Right atrium auricular region (tissue), 2 donors: ENCODE results near the gene DNAAF1. TPM values are rescaled to one million over a fixed set of nuclear protein-coding genes. Genes with fewer than 3 reads are reported as not detected.

ENCODE experiments used
- DNase-seq: peaks from one replicate; pipeline ENCODE4 v3.0.0-alpha.2; 2019; ENCODE audit warnings: low spot score
- H3K27ac ChIP-seq, 2 donors: fragments of 200-600 bp; sonication (generic); 1 replicate in 1 of 2; 2 replicates in 1 of 2; pipeline ENCODE4 v1.5.1; 2016 to 2019
- H3K27me3 ChIP-seq, 2 donors: fragments of 200-600 bp; sonication (generic); one replicate each; pipeline versions ENCODE4 v1.5.1 to v1.6.0; 2017 to 2019
- H3K36me3 ChIP-seq: fragments of 200-600 bp; sonication (generic); one replicate; pipeline ENCODE4 v1.5.1; 2016
- H3K4me1 ChIP-seq, 2 donors: fragments of 200-600 bp; sonication (generic); one replicate each; pipeline versions ENCODE4 v1.5.1 to v1.6.0; 2017 to 2019
- H3K4me3 ChIP-seq, 2 donors: fragments of 200-600 bp; sonication (generic); 1 replicate in 1 of 2; 2 replicates in 1 of 2; pipeline ENCODE4 v1.5.1; 2017 to 2019; ENCODE audit warnings: mild to moderate bottlenecking in 1 of 2, moderate library complexity in 1 of 2
- H3K9me3 ChIP-seq, 2 donors: fragments of 200-600 bp; sonication (generic); one replicate each; pipeline ENCODE4 v1.5.1; 2019
- total RNA-seq, 2 donors: library from RNA; depleted of rRNA; stranded (reverse); fragments of >200 nt; gene quantifications; one replicate each; pipeline ENCODE4 v1.1.0, GENCODE V29; 2016
- TF ChIP-seq, protein P1 (sequence below), 2 donors: fragments of 200-600 bp; sonication (generic); IDR thresholded peaks; one replicate each; pipeline ENCODE4 v1.5.1; 2019; ENCODE audit warnings: antibody characterized with exemption in 2 of 2

DNAAF1 gene
- total RNA-seq, 2 donors from 2014 or later = 1.8 TPM; not detected in 1

DNA sequence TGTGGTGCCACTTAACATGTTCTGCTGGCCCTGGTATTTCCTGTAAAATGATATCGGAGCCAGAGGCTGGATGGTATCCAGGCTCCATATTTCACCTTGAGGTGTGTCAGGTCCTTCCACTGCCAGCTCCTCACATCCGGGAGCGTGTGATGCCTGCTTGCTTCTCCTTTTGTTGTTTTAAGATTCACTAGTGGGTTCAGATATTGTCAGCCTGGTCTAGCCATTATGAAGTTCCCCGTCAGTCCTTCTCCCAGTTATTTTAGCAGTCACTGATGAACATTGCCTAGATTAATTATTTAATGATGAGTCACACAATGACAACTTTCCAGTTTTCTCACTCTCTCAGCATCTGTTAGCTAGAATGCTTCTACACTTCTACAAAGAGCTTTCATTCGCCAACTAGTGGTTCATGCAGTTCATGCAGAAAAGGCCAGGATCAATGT lies 11.3 kb downstream of the DNAAF1 start:
- DNase-seq = no peak
- peak overlapping the region in 1 of 2 donors; percentile 73 for H3K27ac ChIP-seq
- no peaks in the 10 kb centered on the region for H3K4me1 ChIP-seq
- TF ChIP-seq, protein P1, sequence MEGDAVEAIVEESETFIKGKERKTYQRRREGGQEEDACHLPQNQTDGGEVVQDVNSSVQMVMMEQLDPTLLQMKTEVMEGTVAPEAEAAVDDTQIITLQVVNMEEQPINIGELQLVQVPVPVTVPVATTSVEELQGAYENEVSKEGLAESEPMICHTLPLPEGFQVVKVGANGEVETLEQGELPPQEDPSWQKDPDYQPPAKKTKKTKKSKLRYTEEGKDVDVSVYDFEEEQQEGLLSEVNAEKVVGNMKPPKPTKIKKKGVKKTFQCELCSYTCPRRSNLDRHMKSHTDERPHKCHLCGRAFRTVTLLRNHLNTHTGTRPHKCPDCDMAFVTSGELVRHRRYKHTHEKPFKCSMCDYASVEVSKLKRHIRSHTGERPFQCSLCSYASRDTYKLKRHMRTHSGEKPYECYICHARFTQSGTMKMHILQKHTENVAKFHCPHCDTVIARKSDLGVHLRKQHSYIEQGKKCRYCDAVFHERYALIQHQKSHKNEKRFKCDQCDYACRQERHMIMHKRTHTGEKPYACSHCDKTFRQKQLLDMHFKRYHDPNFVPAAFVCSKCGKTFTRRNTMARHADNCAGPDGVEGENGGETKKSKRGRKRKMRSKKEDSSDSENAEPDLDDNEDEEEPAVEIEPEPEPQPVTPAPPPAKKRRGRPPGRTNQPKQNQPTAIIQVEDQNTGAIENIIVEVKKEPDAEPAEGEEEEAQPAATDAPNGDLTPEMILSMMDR (IDR thresholded peaks at IDR 0.05) = peak in 1 of 2 donors; percentile 25
- H3K36me3 ChIP-seq = no peaks in the 10 kb centered on the region
- no peaks in the 10 kb centered on the region for H3K9me3 ChIP-seq
- H3K27me3 ChIP-seq = no peaks in the 10 kb centered on the region
- H3K4me3 ChIP-seq = no peak overlapping the region

DNA sequence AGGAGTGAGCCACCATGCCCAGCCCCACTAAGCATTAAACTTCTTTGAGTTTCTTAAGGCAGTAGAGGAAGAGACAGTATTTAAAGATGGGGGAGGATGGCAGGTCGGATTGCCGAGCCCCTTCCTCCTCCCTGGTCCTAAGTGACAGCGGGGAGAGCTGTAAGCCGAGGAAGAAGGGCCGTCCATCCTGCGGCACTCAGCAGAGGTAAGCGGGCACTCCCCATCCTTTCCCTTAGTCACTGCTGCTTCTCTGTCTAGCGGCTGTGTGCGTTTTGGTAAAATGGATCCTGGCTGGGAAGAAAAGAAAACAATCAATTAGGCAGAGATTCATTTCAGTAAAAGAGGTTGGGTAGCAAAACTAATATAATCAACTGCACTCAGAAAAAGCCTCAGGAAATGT lies 13.9 kb downstream of the DNAAF1 start:
- no peaks in the 10 kb centered on the region for H3K27me3 ChIP-seq
- TF ChIP-seq, protein P1 (IDR thresholded peaks at IDR 0.05) = no peak
- no peaks in the 10 kb centered on the region for H3K36me3 ChIP-seq
- DNase-seq = no peak
- H3K9me3 ChIP-seq = no peaks in the 10 kb centered on the region
- H3K4me3 ChIP-seq = no peak overlapping the region
- no peak overlapping the region for H3K27ac ChIP-seq
- H3K4me1 ChIP-seq = no peaks in the 10 kb centered on the region

DNA sequence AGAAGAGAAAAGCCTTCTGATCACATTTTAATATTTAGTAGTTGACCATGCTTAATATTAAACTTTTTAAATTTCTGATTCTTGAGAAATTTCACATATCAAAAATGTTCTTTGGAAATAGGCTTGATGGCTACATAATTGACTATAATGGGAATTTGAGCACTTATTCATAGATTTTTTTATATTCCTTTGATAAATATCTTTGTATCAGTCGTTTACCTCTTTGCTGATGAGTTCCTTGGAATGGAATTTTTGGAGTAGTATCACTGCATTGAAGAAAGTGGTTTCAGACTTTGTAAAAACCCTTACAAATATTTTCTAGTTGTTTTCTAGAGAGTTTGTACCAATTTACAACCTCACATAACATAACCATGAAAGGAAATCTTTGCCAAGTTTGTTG lies 14.7 kb downstream of the DNAAF1 start:
- TF ChIP-seq, protein P1 (IDR thresholded peaks at IDR 0.05) = no peak
- Histone ChIP-seq H3K4me1 (no peaks in the 10 kb centered on the region), H3K27ac (no peak overlapping the region), H3K36me3 (no peaks in the 10 kb centered on the region), H3K27me3 (no peaks in the 10 kb centered on the region), H3K9me3 (no peaks in the 10 kb centered on the region), H3K4me3 (no peak overlapping the region)
- DNase-seq = no peak

DNA sequence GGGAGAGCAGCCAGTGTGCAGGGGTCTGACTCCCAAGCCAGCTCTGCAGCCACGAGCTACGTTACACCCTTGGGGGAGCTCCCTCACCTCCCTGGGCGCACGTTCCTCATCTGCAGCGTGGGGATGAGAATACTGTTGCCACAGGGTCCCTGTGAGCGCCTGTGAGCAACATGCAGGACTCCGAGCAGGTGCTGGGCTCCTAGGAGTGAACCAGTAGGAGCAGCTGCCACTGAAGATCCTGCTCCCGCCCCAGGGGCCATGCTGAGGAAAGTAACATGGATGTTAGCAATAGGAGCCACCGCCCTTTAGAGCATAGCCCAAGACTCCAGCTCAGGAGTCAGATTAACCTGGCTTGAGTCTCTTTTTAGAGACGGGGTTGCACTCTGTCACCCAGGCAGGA lies 15.9 kb downstream of the DNAAF1 start:
- Histone ChIP-seq H3K4me1 (no peaks in the 10 kb centered on the region), H3K36me3 (no peaks in the 10 kb centered on the region), H3K27me3 (no peaks in the 10 kb centered on the region), H3K4me3 (no peak overlapping the region), H3K27ac (no peak overlapping the region), H3K9me3 (no peaks in the 10 kb centered on the region)
- DNase-seq = no peak
- TF ChIP-seq, protein P1 (IDR thresholded peaks at IDR 0.05) = no peak

DNA sequence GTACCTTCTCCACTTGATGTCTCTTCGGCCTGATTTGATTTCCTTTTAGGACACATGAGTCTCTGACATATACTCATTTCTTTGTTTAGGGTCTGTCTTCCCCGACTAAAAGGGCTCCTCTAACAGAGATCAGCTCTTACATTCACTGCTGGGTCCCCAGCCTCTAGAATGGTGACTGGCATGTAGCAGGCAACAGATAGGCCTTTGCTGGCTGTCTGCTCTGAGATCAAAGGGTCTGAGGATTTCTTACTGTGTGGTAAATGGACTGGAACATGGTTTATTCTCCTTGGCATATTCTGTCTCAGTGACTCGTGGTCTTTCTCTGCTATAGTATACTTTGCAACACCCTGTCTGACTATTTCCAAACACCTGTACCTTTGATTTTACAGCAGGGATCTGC lies 16.7 kb downstream of the DNAAF1 start:
- H3K27me3 ChIP-seq = no peaks in the 10 kb centered on the region

DNA sequence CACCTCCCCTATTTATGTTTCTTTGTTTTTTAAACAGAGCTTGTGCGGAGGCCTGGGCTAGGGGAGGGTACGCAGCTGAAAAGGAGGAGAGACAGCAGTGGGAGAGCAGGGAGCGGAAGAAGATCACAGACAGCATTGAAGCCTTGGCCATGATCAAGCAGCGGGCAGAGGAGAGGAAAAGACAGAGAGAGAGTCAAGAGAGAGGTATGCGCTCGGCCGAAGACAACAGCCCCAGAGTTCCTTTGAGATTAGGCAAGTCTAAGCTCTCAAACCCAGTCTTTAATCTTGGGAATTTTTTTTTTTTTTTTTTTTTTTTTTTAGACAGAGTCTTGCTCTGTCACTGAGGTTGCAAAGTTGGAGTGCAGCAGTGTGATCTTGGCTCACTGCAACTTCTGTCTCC lies 20.6 kb downstream of the DNAAF1 start:
- H3K36me3 ChIP-seq = no peaks in the 10 kb centered on the region
- no peak overlapping the region for H3K27ac ChIP-seq
- H3K27me3 ChIP-seq = no peaks in the 10 kb centered on the region
- H3K4me3 ChIP-seq = no peak overlapping the region
- TF ChIP-seq, protein P1 (IDR thresholded peaks at IDR 0.05) = no peak
- no peaks in the 10 kb centered on the region for H3K4me1 ChIP-seq
- no peak for DNase-seq
- no peaks in the 10 kb centered on the region for H3K9me3 ChIP-seq

More for the DNA sequence above, 16.7 kb downstream of the DNAAF1 start:
- H3K4me1 ChIP-seq = no peaks in the 10 kb centered on the region
- H3K9me3 ChIP-seq = no peaks in the 10 kb centered on the region
- TF ChIP-seq, protein P1 (IDR thresholded peaks at IDR 0.05) = no peak
- no peak overlapping the region for H3K27ac ChIP-seq
- no peaks in the 10 kb centered on the region for H3K36me3 ChIP-seq
- H3K4me3 ChIP-seq = no peak overlapping the region
- no peak for DNase-seq
